ENCODE data around the gene SLC30A7.
"Not testable (repeated sequence)": the region's sequence is repeated elsewhere in the genome, so short reads cannot be mapped to it uniquely, and the experiment has no call there.

The SLC30A7 gene

DNA sequence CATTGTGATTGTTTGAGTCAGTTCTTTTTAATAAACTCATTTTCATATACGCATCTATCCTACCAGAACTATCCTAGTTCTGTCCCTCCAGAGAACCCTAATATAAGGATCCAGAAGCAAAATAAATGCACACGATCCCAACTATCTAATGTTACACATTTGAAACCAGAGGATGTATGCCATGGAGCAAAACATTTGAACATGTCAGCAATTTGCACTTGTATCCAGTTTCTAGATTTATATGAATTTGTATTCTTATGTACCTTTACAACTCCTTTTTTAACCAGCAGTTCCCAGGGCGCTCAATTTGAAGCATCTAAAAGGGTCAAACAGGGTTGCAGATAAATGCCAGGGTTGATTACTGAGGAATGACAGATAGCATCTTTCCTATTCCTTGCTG lies 3.3 kb upstream of the SLC30A7 start:
- no peak for DNase-seq

DNA sequence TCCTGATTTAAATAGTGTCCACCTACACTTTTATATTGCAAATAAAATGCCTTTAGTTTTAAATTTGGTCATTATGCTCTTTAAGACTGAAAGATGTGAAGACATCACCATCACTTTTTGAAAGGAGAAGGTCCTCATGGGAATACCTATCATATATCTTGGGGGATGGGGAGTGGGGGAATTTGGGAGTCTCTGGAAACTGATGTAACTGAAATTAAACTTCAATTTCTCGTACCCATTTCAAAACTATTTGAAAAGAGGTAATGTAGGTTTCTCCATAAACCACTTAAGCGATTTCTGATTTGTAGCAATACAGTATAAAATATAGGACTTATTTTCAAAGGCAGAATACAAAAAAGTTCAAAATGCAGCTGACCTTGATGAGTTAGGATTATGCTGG lies 2.2 kb upstream of the SLC30A7 start:
- DNase-seq, result no peak

DNA sequence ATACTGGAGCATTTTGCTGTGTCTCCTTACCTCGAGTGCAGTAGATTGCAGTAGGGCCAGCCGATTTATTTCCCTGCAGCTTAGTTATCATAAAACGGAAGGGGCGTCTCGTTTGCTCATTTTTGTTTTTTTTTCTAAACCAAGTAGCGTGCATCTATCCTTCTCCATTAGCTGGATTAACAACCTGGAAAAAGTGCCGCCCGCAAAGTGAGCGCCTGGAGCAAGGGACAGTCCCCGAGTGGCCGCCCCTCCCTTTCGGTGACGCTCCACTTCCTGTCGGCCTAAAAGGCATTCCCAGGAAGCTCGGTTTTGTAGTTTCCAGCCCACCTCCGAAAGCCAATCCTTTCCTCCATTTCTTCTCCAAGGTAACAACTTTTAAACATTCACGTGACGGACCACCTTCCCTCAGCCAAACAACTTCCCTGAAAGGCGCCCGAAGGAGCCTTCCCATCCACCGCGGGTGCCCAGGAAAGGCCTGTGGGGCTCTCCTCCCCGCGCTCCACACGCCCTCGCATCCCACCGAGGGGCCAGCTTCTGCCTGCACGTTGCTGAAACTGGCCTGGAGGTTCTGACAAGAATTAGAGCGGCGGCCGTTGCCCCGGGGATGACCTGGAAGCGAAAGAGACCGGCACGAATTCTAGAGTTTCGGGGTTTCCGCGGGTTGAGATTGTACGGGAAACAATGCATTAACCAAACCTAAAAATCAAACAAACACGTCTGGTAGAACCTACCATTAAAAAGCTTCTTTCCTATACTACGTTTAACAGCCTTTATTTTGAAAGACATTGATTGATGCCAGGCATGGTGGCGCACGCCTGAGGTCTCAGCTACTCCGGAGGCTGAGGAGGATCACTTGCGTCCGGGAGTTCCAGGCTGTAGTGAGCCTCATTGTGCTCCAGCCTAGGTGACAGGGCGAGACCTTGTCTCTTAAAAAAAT lies 1.0 kb upstream of the SLC30A7 start, which contains the start of gene EXTL2:
Gene EXTL2 (minus strand): TSS at position 240 of the 937 bp plus-strand sequence. CDS start 6,085 bp downstream, outside the sequence.
- DNase-seq, result peak; percentile 84

DNA sequence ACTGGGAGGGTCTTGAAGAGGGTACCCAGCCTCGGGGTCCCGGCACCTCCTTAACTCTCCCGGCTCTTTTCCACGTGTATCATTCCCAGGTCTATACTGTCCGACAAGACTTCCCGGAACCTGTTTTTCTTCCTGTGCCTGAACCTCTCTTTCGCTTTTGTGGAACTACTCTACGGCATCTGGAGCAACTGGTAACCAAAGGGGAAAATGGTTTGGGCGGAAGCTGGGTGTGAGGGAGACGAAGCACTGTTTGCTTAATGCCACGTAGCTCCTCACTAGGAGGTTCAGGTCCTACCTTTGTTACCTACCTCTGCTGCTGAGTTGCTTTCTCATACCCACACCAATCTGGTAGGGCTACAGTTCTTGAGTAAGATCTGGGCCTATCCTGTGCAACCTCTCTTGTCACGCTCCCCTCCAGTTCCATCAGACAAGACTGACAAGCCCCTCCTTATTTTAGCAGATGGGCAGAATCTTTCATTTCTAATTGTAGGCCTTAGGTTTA lies 642 bp downstream of the SLC30A7 start:
- peak; percentile 81 for DNase-seq

DNA sequence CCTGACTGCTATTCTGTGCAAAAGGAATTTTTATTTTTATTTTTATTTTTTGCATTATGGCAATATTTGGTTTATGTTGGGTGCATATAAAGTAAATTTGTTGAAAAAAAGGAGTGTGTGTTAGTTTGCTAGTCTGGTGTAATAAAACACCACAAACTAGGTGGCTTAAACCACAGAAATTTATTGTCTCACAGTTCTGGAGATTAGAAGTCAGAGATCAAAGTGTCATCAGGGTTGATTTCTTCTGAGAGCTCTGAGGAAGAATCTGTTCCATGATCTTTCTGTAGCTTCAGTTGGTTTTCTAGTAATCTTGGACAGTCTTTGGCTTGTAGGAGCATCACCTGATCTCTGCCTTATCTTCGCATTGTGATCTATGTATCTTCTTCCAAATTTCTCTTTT lies 6.5 kb downstream of the SLC30A7 start:
- no peak for DNase-seq

DNA sequence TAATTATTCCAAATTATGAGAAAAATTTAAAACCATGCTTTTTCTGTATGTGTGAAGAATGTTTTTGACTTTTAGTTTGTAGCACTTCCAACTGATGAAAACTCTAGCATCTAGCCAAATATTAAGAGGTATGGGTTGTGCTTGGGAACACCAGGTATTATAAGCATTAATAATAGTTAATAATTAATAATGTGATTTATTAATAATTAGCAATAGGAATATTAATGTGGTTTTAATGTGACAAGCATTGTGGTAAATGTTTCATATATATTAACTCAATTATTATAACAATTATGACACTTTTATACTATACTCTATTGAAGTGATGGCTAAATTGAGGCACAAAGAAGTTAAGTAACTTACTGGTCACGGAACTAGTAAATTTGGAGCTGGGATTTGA lies 7.9 kb downstream of the SLC30A7 start:
- no peak for DNase-seq

DNA sequence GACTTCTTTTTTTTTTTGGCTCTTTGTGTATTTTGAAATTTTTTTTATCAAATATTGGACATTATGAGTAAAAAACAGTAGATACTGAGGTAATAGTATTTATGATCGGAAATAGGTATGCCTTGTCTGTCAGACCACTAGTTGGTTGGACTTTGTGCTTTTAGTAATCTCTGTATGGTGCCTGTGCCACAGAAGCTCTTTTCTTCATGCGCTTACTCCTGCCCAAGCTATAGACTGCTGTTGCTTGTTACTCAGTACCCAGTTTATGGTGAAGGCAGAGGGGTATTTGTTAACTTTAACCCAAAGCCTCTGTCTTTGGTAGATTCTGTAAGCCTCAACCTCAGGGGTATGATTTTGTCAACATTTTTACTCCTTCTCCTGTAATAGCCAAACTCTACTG lies 8.6 kb downstream of the SLC30A7 start:
- DNase-seq, result no peak

- no peak for DNase-seq
Observed at GRCh38 chr1:100905181-100905580, 9.3 kb downstream of the SLC30A7 start.

- DNase-seq, result no peak
Observed at GRCh38 chr1:100907887-100908286, 12.0 kb downstream of the SLC30A7 start.

DNA sequence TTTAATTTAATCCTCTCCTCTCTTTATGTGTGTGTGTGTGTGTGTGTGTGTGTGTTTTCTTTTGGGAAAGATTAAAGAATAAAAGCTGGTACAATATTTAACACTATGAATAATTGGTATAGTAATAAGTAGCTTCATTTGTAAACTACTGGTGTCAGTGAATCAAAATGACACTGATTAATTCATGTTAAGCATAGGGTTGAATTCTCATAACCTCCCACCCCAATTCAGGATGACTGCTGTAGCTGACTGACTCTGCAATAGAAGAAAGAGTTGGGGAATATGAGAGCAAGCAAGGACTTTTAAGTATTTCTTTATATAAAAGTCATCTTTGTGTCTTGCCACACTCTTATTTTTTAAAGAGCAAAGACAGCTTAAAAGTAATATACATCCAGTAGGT lies 13.1 kb downstream of the SLC30A7 start:
- DNase-seq, result no peak

DNA sequence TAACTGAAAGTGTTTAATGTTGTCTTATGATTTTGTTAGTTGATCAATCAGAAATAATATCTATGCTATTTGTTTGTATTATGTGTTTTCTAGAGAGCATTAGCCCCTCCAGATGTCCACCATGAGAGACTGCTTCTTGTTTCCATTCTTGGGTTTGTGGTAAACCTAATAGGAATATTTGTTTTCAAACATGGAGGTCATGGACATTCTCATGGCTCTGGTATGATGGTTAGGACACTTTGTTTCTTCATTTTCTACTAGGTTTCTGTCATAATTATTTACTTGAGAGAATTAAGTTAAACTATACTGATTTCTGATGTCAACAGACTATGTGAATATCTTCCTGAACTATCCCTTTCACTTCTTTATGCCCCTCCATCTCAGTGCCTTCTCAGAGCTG lies 16.1 kb downstream of the SLC30A7 start:
- no peak for DNase-seq

- peak; percentile 72 for DNase-seq
Observed at GRCh38 chr1:100921110-100921706, 25.3 kb downstream of the SLC30A7 start.

GRCh38 chr1:100924212-100924611 lies 28.3 kb downstream of the SLC30A7 start:
- no peak for DNase-seq

- no peak for DNase-seq
Observed at GRCh38 chr1:100924991-100925390, 29.1 kb downstream of the SLC30A7 start.

DNA sequence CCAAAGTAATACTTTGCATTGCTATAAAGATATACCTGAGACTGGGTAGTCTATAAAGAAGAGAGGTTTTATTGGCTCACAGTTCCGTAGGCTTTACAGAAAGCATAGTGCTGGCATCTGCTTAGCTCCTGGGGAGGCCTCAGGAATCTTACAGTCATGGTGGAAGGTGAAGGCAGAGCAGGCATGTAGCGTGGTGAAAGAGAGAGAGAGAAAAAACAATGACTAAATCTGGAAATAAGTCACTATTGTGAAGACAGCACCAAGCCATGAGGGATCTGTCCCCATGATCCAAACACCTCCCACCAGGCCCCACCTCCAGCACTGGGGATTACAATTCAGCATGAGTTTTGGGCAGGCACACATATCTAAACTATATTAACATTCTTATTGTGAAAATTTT lies 30.4 kb downstream of the SLC30A7 start:
- DNase-seq, result no peak

DNA sequence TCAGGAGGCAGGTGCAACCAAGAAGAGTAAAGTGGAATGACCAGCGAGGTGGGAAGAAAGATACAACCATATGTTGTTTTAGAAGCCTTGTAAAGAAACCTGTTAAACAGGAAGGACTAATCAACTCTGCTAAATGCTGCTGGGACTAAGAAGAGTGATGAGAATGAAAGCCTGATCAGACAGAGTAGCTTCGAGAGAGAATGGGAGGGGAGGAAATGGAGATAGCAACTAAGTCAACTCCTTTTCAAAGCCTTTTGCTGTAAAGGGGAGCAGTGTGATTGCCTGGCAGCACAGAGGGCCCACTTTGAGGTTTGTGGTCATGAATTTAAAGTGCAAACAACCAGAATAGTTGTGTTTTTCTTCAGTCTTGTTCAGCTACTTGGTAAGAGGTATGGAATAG lies 31.4 kb downstream of the SLC30A7 start:
- no peak for DNase-seq

DNA sequence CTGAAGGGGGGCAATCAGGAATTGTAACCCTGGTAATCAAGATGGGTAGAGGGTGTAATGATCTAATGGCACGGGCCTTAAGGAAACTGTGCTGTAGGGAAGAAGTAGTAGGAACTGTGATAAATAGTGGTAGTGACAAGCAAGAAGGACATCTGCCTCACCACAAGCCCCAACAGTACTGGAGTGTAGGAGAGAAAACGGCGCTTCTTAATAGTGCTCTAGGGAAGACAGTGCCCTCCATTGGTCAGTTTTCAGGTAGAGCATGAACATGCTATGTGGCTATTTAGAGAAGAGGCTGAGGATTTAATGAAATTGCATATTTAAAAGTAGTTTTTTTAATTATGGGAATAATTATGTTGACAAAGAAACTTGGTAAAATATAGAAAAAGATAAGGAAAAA lies 32.2 kb downstream of the SLC30A7 start:
- peak; percentile 9 for DNase-seq

- DNase-seq, result no peak
Observed at GRCh38 chr1:100930494-100930893, 34.6 kb downstream of the SLC30A7 start.

DNA sequence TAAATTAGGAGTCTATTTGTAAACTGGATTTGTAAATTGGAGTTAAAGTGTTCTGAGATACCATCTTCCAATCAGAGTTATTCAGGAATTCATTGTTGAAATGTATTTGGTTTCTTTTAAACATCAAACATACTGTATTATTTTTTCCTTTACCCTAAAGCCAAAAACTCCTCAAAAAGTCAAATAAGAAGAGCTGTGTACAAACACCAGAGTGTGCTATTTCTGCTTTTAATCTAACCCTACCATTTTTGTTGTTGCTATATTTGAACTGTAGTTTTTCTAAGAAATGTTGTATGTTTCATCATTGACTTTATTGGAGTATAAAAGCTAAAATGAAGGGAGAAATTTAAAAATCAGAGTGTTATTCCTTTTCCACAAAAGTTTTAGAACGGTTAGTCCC lies 35.8 kb downstream of the SLC30A7 start:
- no peak for DNase-seq

GRCh38 chr1:100933555-100933954 lies 37.7 kb downstream of the SLC30A7 start:
- not testable (repeated sequence) for DNase-seq

GRCh38 chr1:100936194-100936967 lies 40.5 kb downstream of the SLC30A7 start:
- no peak for DNase-seq

DNA sequence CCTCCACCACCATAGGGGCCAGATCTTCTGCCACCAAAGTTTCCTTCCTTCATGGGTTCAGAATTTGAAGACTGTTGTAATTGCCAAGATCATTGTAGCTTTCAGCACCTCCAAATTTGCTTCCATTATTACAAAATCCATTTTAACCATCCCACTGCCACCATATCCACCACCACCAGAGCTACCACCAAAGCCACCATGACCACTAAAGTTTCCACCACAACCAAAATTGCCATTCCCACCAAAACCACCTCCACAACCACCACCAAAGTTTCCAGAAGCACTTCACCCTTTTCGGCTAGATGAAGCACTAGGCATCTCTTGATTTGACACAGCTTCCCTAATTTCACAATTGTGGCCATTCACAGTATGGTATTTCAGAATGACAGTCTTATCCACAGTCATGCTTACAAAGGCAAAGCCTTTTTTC lies 45.2 kb downstream of the SLC30A7 start:
- no peak for DNase-seq

DNA sequence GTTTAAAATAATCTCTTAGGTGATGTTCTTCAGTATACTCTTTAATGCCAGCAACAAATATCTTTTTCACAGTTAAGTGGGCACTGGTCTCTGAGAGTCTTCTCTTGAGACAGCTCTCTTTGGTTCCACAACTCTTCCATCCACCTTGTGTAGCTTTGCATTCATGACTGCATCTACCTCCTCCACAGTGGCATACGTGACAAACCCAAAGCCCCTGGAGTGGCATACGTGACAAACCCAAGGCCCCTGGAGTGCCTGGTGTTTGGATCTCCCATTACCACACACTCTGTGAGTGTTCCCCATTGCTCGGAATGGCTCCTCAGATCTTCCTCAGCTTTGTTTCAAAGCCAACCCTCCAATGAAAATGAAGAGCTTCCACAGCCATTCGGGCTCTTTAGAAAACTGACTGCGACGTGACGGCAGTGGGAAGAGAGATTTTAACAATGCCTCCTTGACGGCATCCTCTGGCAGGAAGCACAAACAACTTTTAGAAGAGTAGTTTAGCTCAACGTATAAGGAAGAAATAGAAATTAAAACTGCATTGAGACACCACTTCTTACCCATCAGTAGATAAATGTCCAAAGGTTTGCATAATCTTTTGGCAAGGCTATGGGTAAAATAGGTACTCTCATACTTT lies 45.8 kb downstream of the SLC30A7 start:
- DNase-seq, result no peak
